Subcutaneous adipose tissue (tissue), 4 donors: ENCODE data around the gene UTS2B. TPM values are rescaled to one million over a fixed set of nuclear protein-coding genes. Genes with fewer than 3 reads are reported as not detected.

Experiments used
- CTCF ChIP-seq: fragments of 450-650 bp; IDR thresholded peaks from one replicate; pipeline ENCODE4 v1.5.1; 2016; ENCODE audit warnings: low read depth, mild to moderate bottlenecking, control low read depth, antibody characterized with exemption, moderate library complexity
- total RNA-seq, 4 donors: library from RNA; depleted of rRNA; stranded (reverse); fragments of >200 nt; gene quantifications; one replicate each; pipeline ENCODE4 v1.1.0, GENCODE V29; 2016

Gene UTS2B
- total RNA-seq, 4 donors from 2014 or later, result 0.82 to 2.0 (median 1.1) TPM

GRCh38 chr3:191261304-191261638 is 69.1 kb downstream of the UTS2B start:
- no peak for TF ChIP-seq CTCF

GRCh38 chr3:191260431-191261303 is 69.7 kb downstream of the UTS2B start:
- no peak for TF ChIP-seq CTCF

DNA sequence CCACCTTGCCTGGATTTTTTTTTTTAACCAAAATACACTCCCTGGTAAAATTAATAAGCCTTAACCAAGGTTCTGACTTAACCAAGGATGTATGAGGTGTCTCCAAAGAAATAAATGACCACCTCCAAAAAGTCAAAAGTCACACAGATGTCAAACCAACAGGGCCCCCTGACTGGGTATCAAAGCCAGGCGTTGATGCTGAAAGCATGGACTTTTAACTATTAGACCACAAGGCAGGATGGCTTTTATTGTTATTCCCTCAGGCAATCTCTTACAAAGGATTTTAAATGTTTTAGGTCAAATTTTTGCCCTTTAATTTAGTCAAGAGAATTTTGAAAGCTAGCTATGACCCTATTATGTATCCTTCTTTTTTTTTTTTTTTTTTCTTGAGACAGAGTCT is 70.8 kb downstream of the UTS2B start:
- TF ChIP-seq CTCF, result no peak

DNA sequence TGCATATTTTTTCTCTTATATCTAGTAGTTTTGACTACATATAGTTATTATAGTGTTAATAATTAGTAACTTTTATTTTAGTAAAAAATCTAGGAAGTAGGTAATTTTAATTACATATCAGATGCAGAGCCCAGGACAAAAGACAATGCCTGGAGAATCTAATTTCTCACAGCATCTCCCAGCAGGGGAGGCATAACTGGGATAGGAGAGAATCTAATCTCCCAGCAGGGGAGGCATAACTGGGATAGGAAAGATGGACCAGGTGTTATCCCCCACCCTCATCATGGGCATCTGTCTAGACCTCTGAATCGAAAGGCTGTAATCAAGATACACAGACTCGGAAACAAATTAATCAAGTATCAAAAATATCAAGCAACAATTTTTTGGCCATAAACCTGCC is 73.0 kb downstream of the UTS2B start:
- TF ChIP-seq CTCF, result no peak

- no peak for TF ChIP-seq CTCF
Observed at GRCh38 chr3:191256405-191256804, 73.9 kb downstream of the UTS2B start.

GRCh38 chr3:191255156-191255555 is 75.2 kb downstream of the UTS2B start:
- no peak for TF ChIP-seq CTCF

DNA sequence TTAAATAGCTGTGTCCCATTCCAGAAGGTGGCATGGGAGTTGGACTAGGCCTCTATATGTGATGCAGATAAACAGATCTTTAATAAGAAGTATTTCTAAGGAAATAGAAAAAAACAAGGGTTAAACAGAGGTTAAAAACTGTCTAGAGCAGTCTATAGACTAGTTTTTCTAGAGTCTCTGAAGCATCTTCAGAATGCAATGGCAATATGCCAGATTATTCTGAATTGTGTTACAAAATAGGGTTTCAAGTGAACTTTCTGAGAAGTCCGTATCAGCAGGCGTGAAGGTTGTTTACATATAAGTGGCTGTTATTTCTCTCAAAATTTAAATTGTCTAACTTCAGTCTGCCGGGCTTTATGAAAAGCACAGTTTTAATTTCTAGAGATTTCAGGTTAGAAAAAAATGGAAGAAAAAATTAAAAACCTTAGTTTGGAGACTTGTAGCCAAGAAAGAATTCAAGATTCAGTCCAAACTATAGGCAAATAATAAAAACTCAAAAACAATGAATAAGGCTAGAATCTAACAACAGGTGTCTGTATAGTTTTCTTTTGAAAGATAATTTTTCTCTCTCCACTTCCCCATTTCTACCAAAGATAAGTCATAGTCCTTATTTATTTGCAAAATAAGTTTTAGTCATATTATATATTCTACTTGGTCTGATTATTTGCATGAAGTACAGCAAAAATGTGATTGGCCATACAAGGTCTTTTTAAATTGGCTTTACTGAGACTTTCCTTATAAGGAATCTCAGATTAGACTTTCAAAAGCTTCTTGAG is 76.0 kb downstream of the UTS2B start:
- no peak for TF ChIP-seq CTCF
